K562 (cell line): ENCODE results near the gene SYCP1. TPM values are rescaled to one million over a fixed set of nuclear protein-coding genes. Genes with fewer than 3 reads are reported as not detected.

Experiments
- ATAC-seq: fragments of 200-7000 bp; cut with Tn5 transposase; 3 replicates; pipeline ENCODE4 v1.9.1; 2020; ENCODE audit warnings: moderate library complexity
- BruUV-seq: library from RNA; stranded (reverse); fragments of 400-500 nt; replicated peaks from 2 replicates; lab custom pipeline; 2021; lab: Mats Ljungman, UMichigan
- CTCF ChIA-PET: fragments of 300-600 bp; formaldehyde crosslinking; extraction: SDS; loops from one replicate; lab custom pipeline; 2021; ENCODE audit warnings: low intra/inter-chr PET ratio; lab: Yijun Ruan, JAX
- POLR2A ChIA-PET: fragments of 300-600, 350-650 bp; sonication (Branson Sonifier 250); formaldehyde crosslinking; extraction: SDS; loops from one replicate; lab custom pipeline; 2021; ENCODE audit warnings: antibody characterized with exemption, inconsistent platforms; lab: Yijun Ruan, JAX
- DNase-seq, 4 experiments: peaks; one replicate each; pipeline versions ENCODE4 v3.0.0 to v3.0.0-alpha.2; 2011 to 2018; ENCODE audit warnings: low spot score in 3 of 4, mixed read lengths in 3 of 4; ENCODE audit errors: extremely low read depth in 1 of 4
- FAIRE-seq: peaks from 2 replicates; lab custom pipeline; 2011; peaks lifted over from hg19 to GRCh38; lab: Jason Lieb, UNC
- H2AFZ ChIP-seq: 2 replicates; pipeline ENCODE4 v1.6.0; 2011; ENCODE audit warnings: low read depth, low read length, control low read depth, inconsistent platforms
- H3K27ac ChIP-seq: fragments of 200-600 bp; 3 replicates; pipeline ENCODE4 v1.8.0; 2011; ENCODE audit warnings: low read depth, mild to moderate bottlenecking, control low read depth, inconsistent platforms, low read length, moderate library complexity, mixed read lengths; ENCODE audit errors: extremely low read depth
- H3K27me3 ChIP-seq, 2 experiments: fragments of 300-600 bp in 1 of 2; 2 replicates in 1 of 2; 3 replicates in 1 of 2; pipeline versions ENCODE4 v1.6.0 to v1.8.0; 2011; ENCODE audit warnings: inconsistent platforms in 2 of 2, low read length in 2 of 2, mild to moderate bottlenecking in 1 of 2, mixed read lengths in 1 of 2, moderate library complexity in 1 of 2; ENCODE audit not compliant: control insufficient read depth in 2 of 2, insufficient read depth in 2 of 2
- H3K36me3 ChIP-seq: fragments of 300-600 bp; 3 replicates; pipeline ENCODE4 v1.8.0; 2011; ENCODE audit warnings: mild to moderate bottlenecking, low read length, inconsistent platforms; ENCODE audit not compliant: control insufficient read depth, insufficient read depth
- H3K4me1 ChIP-seq, 2 experiments: fragments of 200-600 bp in 1 of 2; replicated peaks in 1 of 2; 2 replicates in 1 of 2; 3 replicates in 1 of 2; pipeline versions ENCODE4 v1.5.1 to v1.8.0; 2011; ENCODE audit warnings: inconsistent platforms in 2 of 2, low read length in 2 of 2, mild to moderate bottlenecking in 1 of 2, mixed read lengths in 1 of 2, moderate library complexity in 1 of 2; ENCODE audit not compliant: control insufficient read depth in 2 of 2, insufficient read depth in 2 of 2
- H3K4me2 ChIP-seq: 2 replicates; pipeline ENCODE4 v1.6.1; 2011; ENCODE audit warnings: low read length, control low read depth, inconsistent platforms, mixed read lengths; ENCODE audit not compliant: insufficient read depth
- H3K4me3 ChIP-seq: fragments of 200-600 bp; sonication (generic), shearing (Covaris generic); 2 replicates; pipeline ENCODE4 v1.5.1; 2016; ENCODE audit warnings: control low read depth, inconsistent platforms
- H3K79me2 ChIP-seq: fragments of 200-600 bp; 3 replicates; pipeline ENCODE4 v1.8.0; 2011; ENCODE audit warnings: low read length, inconsistent platforms; ENCODE audit not compliant: control insufficient read depth, insufficient read depth
- H3K9ac ChIP-seq, 2 experiments: 2 replicates each; pipeline versions ENCODE4 v1.6.0 to v1.6.1; 2011; ENCODE audit warnings: low read depth in 2 of 2, low read length in 2 of 2, control low read depth in 1 of 2, inconsistent platforms in 1 of 2, mild to moderate bottlenecking in 1 of 2, mixed read lengths in 1 of 2; ENCODE audit not compliant: insufficient read depth in 1 of 2
- H3K9me1 ChIP-seq: one replicate; pipeline ENCODE4 v1.6.0; 2011; ENCODE audit warnings: inconsistent platforms, mild to moderate bottlenecking, low read length, moderate library complexity; ENCODE audit not compliant: control insufficient read depth, insufficient read depth
- H3K9me3 ChIP-seq: replicated peaks from 2 replicates; pipeline ENCODE4 v1.5.1; 2011; ENCODE audit warnings: low read depth, low read length, inconsistent platforms; ENCODE audit not compliant: control insufficient read depth, insufficient read depth
- H4K20me1 ChIP-seq: replicated peaks from 2 replicates; pipeline ENCODE4 v1.6.1; 2011; ENCODE audit warnings: low read length, inconsistent platforms, mixed read lengths; ENCODE audit not compliant: control insufficient read depth, insufficient read depth
- GATAD2B ChIP-seq: fragments of 450-650 bp; IDR thresholded peaks from 2 replicates; pipeline ENCODE4 v1.6.1; 2017; ENCODE audit warnings: mild to moderate bottlenecking, borderline replicate concordance
- HDGF ChIP-seq: fragments of 450-650 bp; IDR thresholded peaks from 2 replicates; pipeline ENCODE4 v1.6.1; 2016
- NRF1 ChIP-seq, 2 experiments: fragments of 450-650 bp; IDR thresholded peaks in 1 of 2; conservative IDR thresholded peaks in 1 of 2; 2 replicates each; pipeline ENCODE4 v1.6.1; 2014; ENCODE audit warnings: mild to moderate bottlenecking in 2 of 2
- PHB2 ChIP-seq: fragments of 450-650 bp; IDR thresholded peaks from 2 replicates; pipeline ENCODE4 v1.6.1; 2017; ENCODE audit warnings: low read depth
- PTRF ChIP-seq: fragments of 450-650 bp; IDR thresholded peaks from 2 replicates; pipeline ENCODE4 v1.6.1; 2016; ENCODE audit warnings: mild to moderate bottlenecking, missing genetic modification characterization, missing compliant biosample characterization
- RAD51 ChIP-seq: fragments of 450-650 bp; IDR thresholded peaks from 2 replicates; pipeline ENCODE4 v1.7.1; 2016; ENCODE audit warnings: low read depth, mild to moderate bottlenecking, borderline replicate concordance
- TAL1 ChIP-seq: fragments of 450-650 bp; IDR thresholded peaks from 2 replicates; pipeline ENCODE4 v1.6.1; 2016; ENCODE audit warnings: mild to moderate bottlenecking
- TARDBP ChIP-seq: fragments of 450-650 bp; IDR thresholded peaks from 2 replicates; pipeline ENCODE4 v1.6.1; 2016
- WGBS: fragments of 100-300 bp; shearing (Covaris generic); methylation state at CpG from one replicate; pipeline ENCODE4 v1.1.6; 2016; ENCODE audit warnings: low coverage, mixed read lengths; ENCODE audit not compliant: insufficient coverage; ENCODE audit errors: missing lambda C conversion rate; 5-methylcytosine and 5-hydroxymethylcytosine counted together
- in situ Hi-C: fragments of 300-500 bp; cut with MboI; formaldehyde crosslinking; loops from 4 replicates; pipeline ENCODE4 v1.15.0; 2018; ENCODE audit warnings: inconsistent platforms, mixed read lengths
- intact Hi-C: fragments of 100-400 bp; cut with micrococcal nuclease; formaldehyde crosslinking; loops from 2 replicates; pipeline ENCODE4 v1.14.2; 2022
- polyA plus RNA-seq, 8 experiments: library from polyadenylated mRNA; depleted of rRNA in 4 of 8; stranded (reverse) in 5 of 8; unstranded in 3 of 8; fragments of >200 nt; fragmentation: Nextera tagmentation in 2 of 8; fragmentation: Illumina TruSeq in 1 of 8; extraction: Ambion mirVana in 2 of 8; extraction: Trizol in 1 of 8; gene quantifications; 2 replicates each; pipeline versions ENCODE4 v1.2.1 to v1.2.3, GENCODE V29; 2011 to 2014; ENCODE audit warnings: inconsistent platforms in 1 of 8, missing spikeins in 1 of 8
- total RNA-seq, 7 experiments: library from RNA; depleted of rRNA in 6 of 7; stranded (reverse); fragments of >200 nt in 6 of 7; fragmentation: Illumina TruSeq in 2 of 7; extraction: Trizol in 2 of 7; gene quantifications; 2 replicates each; pipeline versions ENCODE4 v1.2.1 to v1.2.3, GENCODE V29; 2011 to 2021; ENCODE audit warnings: low replicate concordance in 1 of 7
- TF ChIP-seq, protein P1 (sequence below): fragments of 250-450 bp; sonication (Bioruptor Pico); IDR thresholded peaks from 2 replicates; pipeline ENCODE4 v1.5.0; 2021
- TF ChIP-seq, protein P2 (sequence below): fragments of 450-650 bp; IDR thresholded peaks from 2 replicates; pipeline ENCODE4 v1.6.1; 2016; ENCODE audit warnings: missing biosample characterization, missing genetic modification characterization
- TF ChIP-seq, protein P3 (sequence below): fragments of 450-650 bp; formaldehyde crosslinking; IDR thresholded peaks from 2 replicates; pipeline ENCODE4 v1.4.0; 2020; ENCODE audit warnings: mild to moderate bottlenecking, moderate library complexity
- TF ChIP-seq, protein P4 (sequence below): sonication (generic); formaldehyde crosslinking; IDR thresholded peaks from 2 replicates; pipeline ENCODE4 v1.8.1; 2023; ENCODE audit warnings: mild to moderate bottlenecking, missing genetic modification reagents
- TF ChIP-seq, protein P5 (sequence below): fragments of 450-650 bp; formaldehyde crosslinking; IDR thresholded peaks from 2 replicates; pipeline ENCODE4 v1.4.0; 2020; ENCODE audit warnings: mild to moderate bottlenecking, mixed read lengths
- TF ChIP-seq, protein P6 (sequence below): sonication (generic); formaldehyde crosslinking; IDR thresholded peaks from 2 replicates; pipeline ENCODE4 v1.5.0; 2020; ENCODE audit warnings: missing genetic modification reagents

Gene SYCP1
- total and polyA plus RNA-seq, 9 of the 15 experiments (the other 6 are each of a cell fraction or from before 2014, with no cell fraction given), result not detected

DNA sequence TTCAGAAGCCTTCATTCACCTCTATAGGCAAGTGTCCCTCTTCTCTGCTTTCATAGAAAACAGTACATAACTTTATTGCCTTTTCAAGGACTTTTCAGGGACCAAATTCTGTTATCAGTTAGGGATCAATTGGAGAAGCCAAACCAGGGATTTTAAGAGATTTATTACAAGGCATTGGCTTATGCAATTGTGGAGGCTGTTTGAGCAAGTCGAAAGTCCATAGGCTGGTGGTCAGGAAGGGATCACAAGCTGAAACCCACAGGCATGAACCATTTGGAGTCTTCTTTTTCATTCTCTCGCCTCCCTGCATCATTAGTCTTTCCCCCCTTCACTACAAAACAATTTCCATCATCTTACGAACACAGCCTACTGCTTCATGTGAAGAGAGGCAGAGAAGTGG is 34.8 kb upstream of the SYCP1 start (continued):
- no peak for TF ChIP-seq TAL1
- TF ChIP-seq, protein P1, sequence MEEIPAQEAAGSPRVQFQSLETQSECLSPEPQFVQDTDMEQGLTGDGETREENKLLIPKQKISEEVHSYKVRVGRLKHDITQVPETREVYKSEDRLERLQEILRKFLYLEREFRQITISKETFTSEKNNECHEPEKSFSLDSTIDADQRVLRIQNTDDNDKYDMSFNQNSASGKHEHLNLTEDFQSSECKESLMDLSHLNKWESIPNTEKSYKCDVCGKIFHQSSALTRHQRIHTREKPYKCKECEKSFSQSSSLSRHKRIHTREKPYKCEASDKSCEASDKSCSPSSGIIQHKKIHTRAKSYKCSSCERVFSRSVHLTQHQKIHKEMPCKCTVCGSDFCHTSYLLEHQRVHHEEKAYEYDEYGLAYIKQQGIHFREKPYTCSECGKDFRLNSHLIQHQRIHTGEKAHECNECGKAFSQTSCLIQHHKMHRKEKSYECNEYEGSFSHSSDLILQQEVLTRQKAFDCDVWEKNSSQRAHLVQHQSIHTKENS, result no peak
- TF ChIP-seq TARDBP, result no peak
- no peak for TF ChIP-seq HDGF
- no peak for TF ChIP-seq GATAD2B
- no peak for TF ChIP-seq PHB2

DNA sequence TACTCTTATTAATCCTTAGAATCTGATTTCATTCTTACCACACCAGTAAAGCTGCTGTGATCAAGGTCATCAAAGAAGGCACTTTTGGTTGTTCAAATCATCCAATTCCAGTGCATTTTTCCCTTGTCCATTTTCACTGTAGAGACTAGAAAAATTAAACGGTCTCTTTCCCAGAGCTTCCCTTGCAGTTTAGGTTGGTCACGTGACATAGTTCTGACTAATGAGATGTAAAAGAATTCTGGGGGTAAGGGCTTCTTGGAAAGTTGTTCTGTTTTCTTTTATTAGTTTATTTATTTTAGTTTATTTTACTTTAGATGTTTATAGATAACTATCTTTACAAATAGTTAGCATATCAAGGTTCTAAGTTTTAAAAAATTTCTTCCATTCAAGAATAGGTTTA is 34.3 kb upstream of the SYCP1 start:
- in situ Hi-C loops, result no loop called here
- H3K27ac ChIP-seq, result no peak overlapping the region
- TF ChIP-seq PTRF (no peak), RAD51 (peak; percentile 83), NRF1 (conservative IDR thresholded peaks at IDR 0.05 in 1 of 2, IDR thresholded peaks at IDR 0.05 in 1 of 2) (no peak)
- TF ChIP-seq, protein P2, sequence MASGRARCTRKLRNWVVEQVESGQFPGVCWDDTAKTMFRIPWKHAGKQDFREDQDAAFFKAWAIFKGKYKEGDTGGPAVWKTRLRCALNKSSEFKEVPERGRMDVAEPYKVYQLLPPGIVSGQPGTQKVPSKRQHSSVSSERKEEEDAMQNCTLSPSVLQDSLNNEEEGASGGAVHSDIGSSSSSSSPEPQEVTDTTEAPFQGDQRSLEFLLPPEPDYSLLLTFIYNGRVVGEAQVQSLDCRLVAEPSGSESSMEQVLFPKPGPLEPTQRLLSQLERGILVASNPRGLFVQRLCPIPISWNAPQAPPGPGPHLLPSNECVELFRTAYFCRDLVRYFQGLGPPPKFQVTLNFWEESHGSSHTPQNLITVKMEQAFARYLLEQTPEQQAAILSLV (tag), result no peak
- TF ChIP-seq, protein P3, sequence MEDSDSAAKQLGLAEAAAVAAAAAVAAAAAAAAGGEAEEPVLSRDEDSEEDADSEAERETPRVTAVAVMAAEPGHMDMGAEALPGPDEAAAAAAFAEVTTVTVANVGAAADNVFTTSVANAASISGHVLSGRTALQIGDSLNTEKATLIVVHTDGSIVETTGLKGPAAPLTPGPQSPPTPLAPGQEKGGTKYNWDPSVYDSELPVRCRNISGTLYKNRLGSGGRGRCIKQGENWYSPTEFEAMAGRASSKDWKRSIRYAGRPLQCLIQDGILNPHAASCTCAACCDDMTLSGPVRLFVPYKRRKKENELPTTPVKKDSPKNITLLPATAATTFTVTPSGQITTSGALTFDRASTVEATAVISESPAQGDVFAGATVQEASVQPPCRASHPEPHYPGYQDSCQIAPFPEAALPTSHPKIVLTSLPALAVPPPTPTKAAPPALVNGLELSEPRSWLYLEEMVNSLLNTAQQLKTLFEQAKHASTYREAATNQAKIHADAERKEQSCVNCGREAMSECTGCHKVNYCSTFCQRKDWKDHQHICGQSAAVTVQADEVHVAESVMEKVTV (CRISPR knock-in tag), result no peak
- TF ChIP-seq, protein P4, sequence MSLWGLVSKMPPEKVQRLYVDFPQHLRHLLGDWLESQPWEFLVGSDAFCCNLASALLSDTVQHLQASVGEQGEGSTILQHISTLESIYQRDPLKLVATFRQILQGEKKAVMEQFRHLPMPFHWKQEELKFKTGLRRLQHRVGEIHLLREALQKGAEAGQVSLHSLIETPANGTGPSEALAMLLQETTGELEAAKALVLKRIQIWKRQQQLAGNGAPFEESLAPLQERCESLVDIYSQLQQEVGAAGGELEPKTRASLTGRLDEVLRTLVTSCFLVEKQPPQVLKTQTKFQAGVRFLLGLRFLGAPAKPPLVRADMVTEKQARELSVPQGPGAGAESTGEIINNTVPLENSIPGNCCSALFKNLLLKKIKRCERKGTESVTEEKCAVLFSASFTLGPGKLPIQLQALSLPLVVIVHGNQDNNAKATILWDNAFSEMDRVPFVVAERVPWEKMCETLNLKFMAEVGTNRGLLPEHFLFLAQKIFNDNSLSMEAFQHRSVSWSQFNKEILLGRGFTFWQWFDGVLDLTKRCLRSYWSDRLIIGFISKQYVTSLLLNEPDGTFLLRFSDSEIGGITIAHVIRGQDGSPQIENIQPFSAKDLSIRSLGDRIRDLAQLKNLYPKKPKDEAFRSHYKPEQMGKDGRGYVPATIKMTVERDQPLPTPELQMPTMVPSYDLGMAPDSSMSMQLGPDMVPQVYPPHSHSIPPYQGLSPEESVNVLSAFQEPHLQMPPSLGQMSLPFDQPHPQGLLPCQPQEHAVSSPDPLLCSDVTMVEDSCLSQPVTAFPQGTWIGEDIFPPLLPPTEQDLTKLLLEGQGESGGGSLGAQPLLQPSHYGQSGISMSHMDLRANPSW (CRISPR knock-in tag), result no peak
- TF ChIP-seq, protein P5, sequence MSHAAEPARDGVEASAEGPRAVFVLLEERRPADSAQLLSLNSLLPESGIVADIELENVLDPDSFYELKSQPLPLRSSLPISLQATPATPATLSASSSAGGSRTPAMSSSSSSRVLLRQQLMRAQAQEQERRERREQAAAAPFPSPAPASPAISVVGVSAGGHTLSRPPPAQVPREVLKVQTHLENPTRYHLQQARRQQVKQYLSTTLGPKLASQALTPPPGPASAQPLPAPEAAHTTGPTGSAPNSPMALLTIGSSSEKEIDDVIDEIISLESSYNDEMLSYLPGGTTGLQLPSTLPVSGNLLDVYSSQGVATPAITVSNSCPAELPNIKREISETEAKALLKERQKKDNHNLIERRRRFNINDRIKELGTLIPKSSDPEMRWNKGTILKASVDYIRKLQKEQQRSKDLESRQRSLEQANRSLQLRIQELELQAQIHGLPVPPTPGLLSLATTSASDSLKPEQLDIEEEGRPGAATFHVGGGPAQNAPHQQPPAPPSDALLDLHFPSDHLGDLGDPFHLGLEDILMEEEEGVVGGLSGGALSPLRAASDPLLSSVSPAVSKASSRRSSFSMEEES (CRISPR knock-in tag), result peak; percentile 94
- TF ChIP-seq, protein P6, sequence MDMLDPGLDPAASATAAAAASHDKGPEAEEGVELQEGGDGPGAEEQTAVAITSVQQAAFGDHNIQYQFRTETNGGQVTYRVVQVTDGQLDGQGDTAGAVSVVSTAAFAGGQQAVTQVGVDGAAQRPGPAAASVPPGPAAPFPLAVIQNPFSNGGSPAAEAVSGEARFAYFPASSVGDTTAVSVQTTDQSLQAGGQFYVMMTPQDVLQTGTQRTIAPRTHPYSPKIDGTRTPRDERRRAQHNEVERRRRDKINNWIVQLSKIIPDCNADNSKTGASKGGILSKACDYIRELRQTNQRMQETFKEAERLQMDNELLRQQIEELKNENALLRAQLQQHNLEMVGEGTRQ (CRISPR knock-in tag), result peak; percentile 29; the same call in 1 of the 2 replicates

More for the DNA sequence above, 34.3 kb upstream of the SYCP1 start:
- Histone ChIP-seq H3K4me1 (no peaks in the 10 kb centered on the region), H3K9ac (no peak overlapping the region), H3K79me2 (no peaks in the 10 kb centered on the region), H3K9me1 (no peaks in the 10 kb centered on the region), H2AFZ (no peak overlapping the region), H3K27me3 (no peaks in the 10 kb centered on the region), H3K4me2 (no peak overlapping the region), H3K4me3 (no peak overlapping the region), H4K20me1 (no peaks in the 10 kb centered on the region), H3K9me3 (no peaks in the 10 kb centered on the region), H3K36me3 (no peaks in the 10 kb centered on the region)
- POLR2A ChIA-PET, result no interaction called here
- CTCF ChIA-PET, result no interaction called here
- DNase-seq (no peak), FAIRE-seq (no peak), ATAC-seq (no peak)
- intact Hi-C loops, result no loop called here
- 0% methylated on average over 2 of the region's 2 CpGs for WGBS
- no TSS peak for BruUV-seq
